Hindlimb muscle (tissue), 1 donor: ENCODE results near the gene PTPRE. TPM values are rescaled to one million over a fixed set of nuclear protein-coding genes. Genes with fewer than 3 reads are reported as not detected.

Experiments used
- polyA plus RNA-seq: library from polyadenylated mRNA; unstranded; fragments of 120-200 nt; gene quantifications from one replicate; pipeline ENCODE4 v1.2.1, GENCODE V29; 2013; ENCODE audit not compliant: insufficient read length

Gene PTPRE
- polyA plus RNA-seq, 1 donor = 5.5 TPM

Other genes starting within 250 kb of the PTPRE start
- 0.36 TPM for gene FOXI2, start 169.9 kb upstream of the PTPRE start, polyA plus RNA-seq
- gene CLRN3, start 14.2 kb upstream of the PTPRE start, polyA plus RNA-seq = not detected
- 31.9 TPM for gene MKI67, start 219.3 kb downstream of the PTPRE start, polyA plus RNA-seq